GM19455 (cell line): Measurements from ENCODE around the gene TBCB.
"Not testable (repeated sequence)": the region's sequence is repeated elsewhere in the genome, so short reads cannot be mapped to it uniquely, and the experiment has no call there.

Experiments
- ATAC-seq: cut with Tn5 transposase; IDR thresholded peaks from one replicate; pipeline ENCODE4 v1.9.1; 2021; ENCODE audit not compliant: unreplicated experiment

Gene TBCB

DNA sequence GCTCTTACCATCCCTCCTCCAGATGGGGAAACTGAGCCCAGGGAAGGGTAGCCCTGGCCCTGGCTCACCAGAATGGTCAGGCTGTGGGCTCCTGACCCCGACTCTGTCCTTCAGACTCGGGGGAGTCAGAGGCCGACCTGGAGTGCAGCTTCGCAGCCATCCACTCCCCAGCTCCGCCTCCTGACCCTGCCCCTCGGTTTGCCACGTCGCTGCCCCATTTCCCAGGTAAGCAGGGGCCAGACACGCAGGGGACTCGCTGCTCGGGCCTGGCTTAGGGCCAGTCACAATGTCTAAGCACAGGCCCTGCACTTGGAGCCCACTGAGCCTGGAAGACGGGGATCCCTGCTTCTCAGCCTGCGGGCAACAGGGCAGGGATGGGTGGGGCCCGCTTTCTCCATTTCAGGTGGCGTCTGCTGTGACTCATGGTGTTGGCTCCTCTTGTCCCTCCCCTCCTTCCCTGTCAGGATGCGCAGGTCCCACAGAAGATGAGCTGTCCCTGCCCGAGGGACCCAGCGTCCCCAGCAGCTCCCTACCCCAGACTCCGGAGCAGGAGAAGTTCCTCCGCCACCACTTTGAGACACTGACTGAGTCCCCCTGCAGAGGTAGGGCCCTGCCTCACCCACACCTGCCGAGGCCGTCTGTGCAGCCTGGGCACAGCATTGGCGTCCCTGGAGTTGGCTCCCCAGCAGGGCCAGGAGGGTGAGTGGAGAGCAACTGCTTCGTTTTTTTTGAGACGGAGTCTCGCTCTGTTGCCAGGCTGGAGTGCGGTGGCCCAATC is 13.5 kb upstream of the TBCB start:
- no peak for ATAC-seq

GRCh38 chr19:36103040-36103626 is 12.1 kb upstream of the TBCB start:
- no peak for ATAC-seq

DNA sequence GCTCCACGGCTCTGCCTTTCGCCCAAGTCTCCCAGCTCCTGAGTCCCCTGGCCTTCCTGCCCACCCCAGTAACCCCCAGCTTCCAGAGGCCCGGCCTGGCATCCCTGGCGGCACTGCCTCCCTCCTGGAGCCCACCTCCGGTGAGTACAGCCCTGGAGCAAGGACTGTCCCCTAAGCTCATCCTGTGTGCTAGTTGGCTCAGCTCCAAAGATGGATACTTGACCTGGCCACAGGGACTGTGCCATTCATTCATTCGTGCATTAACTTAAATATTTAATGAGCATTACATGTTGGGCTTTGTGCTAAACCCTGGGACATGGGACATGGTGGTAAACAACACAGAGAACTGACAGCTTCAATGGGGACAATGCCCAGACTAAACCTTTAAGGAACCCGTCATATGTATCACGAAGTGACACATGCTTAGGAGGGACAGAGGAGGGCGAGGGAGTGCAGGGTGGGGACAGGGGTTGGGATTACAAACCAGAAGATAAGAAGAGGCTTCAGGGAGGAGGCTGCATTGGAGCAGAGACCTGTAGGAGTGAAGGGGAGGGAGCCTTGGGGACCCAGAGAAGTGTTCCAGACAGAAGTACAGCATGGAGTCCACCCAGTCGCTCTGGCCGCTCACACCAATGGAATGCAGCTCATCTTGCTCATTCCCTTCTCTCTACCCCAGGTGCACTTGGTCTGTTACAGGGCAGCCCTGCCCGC is 11.3 kb upstream of the TBCB start:
- no peak for ATAC-seq

DNA sequence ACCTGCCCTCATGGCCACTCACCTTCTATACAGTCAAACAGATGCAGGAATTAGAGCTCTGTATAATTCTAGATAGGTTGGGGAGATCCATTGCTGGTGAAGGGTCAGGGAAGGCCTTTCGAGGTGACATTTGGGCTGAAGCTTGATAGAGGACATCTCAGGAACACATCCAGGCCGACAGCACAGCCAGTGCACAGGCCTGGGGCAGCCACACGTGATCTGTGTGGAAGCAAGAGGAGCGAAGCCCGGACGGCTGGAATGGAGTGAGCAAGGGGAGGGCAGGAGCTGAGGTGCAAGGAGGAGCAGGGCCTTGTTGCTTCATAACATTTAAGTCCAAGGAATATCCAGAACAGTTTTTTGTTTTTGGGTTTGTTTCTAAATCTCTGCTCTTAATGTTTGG is 8.8 kb upstream of the TBCB start:
- no peak for ATAC-seq

- ATAC-seq, result no peak
Measured at GRCh38 chr19:36106991-36107390, 8.3 kb upstream of the TBCB start.

DNA sequence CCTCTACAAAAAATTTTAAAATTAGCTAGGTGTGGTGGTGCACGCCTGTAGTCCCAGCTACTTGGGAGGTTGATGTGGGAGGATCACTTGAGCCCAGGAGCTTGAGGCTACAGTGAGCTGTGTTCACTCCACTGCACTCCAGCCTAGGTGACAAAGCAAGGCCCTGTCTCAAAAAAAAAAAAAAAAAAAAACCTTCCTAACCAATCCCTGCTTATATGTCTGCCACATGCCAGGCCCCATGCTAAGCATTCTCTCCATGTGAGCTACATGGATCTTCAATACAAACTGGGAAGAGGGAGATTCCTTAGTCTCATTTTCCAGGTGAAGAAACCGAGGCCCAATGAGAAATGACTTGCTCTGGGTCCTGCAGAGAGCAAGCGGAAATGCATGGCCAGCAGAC is 6.6 kb upstream of the TBCB start:
- no peak for ATAC-seq

GRCh38 chr19:36110487-36111199 is 4.6 kb upstream of the TBCB start, which contains the start of gene OVOL3:
OVOL3 (plus strand) TSS chr19:36111143; CDS start chr19:36111203, 60 bp downstream.
- ATAC-seq, result no peak

GRCh38 chr19:36111200-36111539 is 4.1 kb upstream of the TBCB start:
- no peak for ATAC-seq

- no peak for ATAC-seq
Measured at GRCh38 chr19:36112678-36113077, 2.6 kb upstream of the TBCB start.

- no peak for ATAC-seq
Measured at GRCh38 chr19:36113425-36113824, 1.8 kb upstream of the TBCB start.

DNA sequence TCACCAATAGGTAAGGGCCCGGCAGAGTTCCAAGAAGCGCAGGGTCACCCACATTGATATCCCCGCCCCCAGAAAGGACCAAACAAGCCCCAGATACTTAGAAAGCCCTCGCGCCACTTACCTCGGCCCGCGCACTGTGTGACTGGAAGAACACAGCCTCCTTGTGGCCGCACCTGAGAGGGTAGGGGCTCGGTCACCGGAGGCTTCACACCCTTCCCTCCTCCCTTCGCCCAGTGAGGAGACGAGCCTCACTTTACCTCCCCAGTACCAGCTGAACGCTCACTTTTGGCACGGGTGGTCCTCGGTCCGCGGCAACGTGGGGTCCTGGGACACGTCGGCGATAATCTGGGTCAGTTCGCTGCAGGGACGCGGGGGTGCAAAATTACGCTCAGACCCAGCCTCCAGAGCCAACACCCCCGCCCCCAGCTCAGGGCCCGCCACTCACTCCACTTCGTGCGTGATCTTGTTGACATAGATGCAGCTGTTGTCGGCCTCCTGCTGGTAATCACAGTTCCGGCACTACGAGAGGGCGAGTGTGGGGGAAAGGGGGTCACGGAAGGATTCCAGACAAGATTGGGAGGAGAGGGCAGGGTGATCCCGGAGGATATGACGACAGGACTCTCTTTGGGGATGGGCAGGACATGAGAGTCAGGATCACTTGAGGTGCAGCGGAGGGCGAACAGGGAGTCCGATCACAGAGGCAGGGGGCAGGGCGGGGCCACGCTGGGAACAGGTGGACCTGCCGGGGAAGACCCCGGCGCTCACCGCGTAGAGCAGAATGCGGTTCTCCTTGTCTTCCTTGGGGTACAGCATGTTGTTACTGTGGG is 1.2 kb upstream of the TBCB start:
- ATAC-seq, result no peak

DNA sequence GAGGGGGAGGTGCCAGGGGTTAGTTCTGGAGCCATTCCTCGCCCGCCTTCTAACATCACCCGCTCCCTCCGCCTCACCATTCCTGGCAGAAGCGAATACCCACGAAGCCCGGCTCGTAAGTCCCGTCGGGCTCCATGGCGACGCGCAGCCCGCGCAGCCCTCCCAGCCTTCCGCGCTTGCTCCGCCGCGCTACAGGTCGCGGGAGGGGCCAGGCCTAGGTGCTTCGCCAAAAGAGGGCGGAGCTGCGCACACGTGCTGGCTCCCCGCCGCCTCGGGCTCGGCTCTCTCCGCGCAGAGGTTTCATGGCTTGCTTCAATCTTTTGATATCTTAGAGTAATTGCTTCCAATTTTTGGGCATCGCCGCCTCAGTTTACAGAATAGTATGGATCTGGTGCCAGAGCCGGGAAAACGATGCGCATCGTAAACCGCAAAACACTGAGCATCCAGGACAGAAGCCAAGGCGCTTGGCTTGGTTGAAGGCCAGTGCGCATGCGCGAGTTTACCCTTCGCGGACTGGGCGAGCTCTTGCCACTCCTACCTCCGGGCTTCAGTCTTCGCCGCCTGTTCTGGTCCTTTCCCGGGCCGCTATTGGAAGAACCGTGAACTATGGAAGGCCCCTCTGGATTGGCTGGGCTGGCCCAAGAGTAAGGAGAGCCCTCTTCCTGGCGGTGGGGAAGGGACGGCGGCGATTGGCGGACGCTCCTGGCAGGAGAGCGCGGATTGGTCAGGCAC is 381 bp upstream of the TBCB start, which contains the start of gene POLR2I:
TSS of gene POLR2I (minus strand) at position 155 of the 732 bp plus-strand sequence. CDS start at position 136, 19 bp downstream.
- peak; percentile 75 for ATAC-seq

- ATAC-seq, result no peak
Measured at GRCh38 chr19:36116344-36116637, 1.0 kb downstream of the TBCB start.

DNA sequence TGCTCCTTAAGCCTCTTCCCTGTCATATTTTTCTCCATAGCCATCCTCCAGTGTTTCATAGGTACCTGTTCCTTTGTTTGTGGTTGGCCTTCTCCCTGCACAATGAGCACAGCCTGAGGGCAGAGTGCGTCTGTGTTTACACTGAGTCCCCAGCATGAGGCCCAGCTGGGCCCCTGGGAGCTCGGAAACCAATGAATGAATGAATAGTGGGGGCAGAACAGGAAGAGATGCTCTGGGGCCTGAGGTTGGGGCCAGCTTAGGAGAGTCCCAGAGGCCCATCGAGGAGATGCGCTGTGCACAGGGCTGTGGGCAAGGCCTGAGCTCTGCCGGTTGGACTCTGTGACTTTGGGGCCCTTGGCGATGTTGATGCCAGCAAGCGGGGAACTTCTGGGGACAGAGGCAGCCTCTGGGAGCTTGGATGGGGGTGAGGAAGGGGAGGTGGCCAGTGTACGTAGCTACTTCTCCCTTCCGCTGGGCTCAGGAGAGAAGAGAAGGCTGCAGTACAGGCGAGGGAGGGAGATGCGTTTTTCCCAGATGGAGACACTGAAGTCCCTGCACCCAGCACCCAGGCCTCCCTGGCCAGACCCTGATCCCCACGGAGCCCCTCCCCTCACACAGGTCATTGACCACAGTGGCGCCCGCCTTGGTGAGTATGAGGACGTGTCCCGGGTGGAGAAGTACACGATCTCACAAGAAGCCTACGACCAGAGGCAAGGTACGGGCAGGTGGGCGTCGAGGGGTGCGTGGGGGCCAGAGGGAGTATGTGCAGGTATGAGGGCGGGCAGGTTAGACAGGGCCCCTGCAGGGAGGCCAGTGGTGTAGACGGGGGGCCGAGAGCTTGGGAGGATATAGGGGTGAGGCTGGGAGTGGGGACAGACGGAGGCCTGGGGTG is 5.1 kb downstream of the TBCB start:
- no peak for ATAC-seq

GRCh38 chr19:36120984-36121358 is 5.7 kb downstream of the TBCB start:
- ATAC-seq, result no peak

DNA sequence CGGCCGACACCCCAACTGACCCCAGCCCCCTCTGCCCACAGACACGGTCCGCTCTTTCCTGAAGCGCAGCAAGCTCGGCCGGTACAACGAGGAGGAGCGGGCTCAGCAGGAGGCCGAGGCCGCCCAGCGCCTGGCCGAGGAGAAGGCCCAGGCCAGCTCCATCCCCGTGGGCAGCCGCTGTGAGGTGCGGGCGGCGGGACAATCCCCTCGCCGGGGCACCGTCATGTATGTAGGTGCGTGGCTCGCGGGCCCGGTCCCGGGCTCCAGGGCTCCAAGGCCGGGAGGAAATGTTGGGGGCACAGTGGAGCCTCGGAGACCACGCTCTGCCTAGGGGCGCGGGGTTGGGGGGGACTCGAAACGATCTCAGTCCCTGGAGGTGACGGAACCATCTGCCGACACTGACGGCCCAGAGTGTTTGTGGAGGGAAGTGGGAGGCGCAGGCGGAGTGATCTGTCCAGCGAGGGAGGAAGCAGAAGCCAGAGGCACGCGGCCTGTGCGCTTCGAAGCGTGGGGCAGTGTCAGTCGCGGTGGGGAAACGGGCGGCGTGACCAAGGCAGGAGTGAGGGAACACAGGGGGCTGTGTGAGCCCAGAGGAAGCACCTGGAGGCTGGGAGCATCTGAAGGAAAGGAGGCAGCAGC is 6.3 kb downstream of the TBCB start:
- no peak for ATAC-seq

GRCh38 chr19:36125557-36125956 is 10.3 kb downstream of the TBCB start:
- ATAC-seq, result no peak

DNA sequence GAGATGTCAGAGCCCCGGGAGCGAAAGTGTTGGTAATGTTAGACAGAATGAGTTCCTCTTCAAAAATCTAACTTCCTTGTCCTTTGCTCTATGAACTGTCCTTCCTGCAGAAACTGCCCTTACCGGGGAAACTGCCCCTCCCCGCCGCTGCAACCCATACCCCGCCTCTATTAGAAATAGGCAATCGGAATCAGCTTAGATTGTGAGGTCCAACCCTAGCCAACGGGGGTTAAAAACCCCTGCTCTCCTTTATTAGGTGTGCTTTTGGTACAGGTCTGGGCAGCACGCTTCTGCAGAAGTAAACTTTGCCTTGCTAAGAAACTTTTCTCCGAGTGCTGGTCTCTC is 13.1 kb downstream of the TBCB start:
- no peak for ATAC-seq

DNA sequence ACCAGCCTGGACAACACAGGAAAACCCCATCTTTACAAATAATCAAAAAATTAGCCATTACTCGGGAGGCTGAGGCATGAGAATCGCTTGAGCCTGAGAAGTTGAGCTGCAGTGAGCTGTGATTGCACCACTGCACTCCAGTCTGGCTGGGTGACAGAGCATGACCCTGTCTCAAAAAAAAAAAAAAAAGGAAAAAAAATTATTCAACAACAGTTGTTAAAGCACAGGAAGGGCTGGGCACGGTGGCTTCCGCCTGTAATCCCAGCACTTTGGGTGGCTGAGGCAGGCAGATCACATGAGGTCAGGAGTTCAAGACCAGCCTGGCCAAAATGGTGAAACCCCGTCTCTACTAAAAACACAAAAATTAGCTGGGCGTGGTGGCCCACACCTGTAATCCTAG is 16.0 kb downstream of the TBCB start:
- not testable (repeated sequence) for ATAC-seq
